Measurements from ENCODE around the gene CLDN22.

CLDN22 gene

GRCh38 chr4:183321516-183321915, 1.4 kb upstream of the CLDN22 start:
- no peak for DNase-seq (ENCODE audit: low spot score)

DNA sequence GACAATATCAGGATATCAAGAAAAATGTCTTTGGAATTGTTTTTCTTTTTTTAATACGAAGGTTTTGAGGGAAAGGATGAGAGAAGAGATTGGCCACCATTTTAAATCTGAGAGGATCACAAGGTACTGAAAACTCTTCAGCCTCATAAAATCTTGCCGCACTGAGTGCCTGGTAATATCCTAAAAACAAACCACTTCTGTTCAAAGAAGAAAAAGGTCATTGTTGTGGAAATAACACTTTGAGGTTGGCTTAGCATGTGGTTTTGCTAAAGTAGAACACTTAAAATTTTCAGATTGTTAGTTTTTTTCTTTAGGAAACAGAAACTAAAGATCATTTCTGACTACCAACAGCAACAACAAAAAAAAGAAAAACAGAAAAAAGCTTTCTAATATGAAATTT, 1.0 kb upstream of the CLDN22 start:
- no peak for DNase-seq (ENCODE audit: low spot score)

- DNase-seq (ENCODE audit: low spot score), result no peak
Measured at GRCh38 chr4:183318656-183319055, 1.4 kb downstream of the CLDN22 start.

DNA sequence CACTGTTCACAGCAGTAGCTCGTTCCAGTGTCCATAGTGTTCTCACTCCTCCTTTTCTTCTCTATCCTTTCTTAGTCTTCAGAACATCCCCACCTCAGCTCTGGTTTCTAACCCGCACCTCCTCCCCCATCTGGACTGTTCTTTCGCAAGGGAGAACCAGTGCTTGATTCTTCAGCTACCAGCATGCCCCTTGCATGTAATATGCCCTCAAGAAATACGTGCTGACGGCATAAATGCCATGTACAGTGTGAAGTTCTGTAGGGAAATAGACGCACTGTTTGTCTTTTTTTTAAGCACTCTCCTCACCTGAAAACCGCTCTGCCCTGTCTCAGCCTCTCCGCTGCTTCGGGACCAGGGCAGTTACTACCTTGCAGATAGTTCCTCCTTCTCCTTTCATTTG, 5.3 kb downstream of the CLDN22 start:
- no peak for DNase-seq (ENCODE audit: low spot score)

- DNase-seq (ENCODE audit: low spot score), result no peak
Measured at GRCh38 chr4:183314336-183314735, 5.7 kb downstream of the CLDN22 start.

DNA sequence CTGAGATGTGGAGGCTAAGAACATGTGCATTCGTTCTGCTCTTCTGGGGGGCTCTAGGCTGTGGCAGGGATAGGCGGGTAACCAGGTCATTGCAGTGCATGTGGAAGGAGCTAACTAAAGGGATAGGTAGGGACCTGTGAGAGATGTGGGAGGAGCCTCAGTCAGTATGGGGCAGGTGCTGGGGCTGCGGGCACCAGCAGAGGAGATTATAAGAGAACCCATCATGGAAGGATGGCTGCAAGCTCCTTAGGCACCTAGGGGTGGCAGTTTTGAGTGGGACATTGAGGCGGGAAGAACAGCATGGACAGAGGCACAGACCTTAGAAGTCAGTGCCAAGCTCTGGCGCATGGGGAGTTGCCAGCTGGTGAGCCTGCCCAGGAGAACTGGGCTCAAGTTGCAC, 7.2 kb downstream of the CLDN22 start:
- no peak for DNase-seq (ENCODE audit: low spot score)

- DNase-seq (ENCODE audit: low spot score), result no peak
Measured at GRCh38 chr4:183306811-183307210, 13.3 kb downstream of the CLDN22 start.

- DNase-seq (ENCODE audit: low spot score), result no peak
Measured at GRCh38 chr4:183304538-183304937, 15.5 kb downstream of the CLDN22 start.

DNA sequence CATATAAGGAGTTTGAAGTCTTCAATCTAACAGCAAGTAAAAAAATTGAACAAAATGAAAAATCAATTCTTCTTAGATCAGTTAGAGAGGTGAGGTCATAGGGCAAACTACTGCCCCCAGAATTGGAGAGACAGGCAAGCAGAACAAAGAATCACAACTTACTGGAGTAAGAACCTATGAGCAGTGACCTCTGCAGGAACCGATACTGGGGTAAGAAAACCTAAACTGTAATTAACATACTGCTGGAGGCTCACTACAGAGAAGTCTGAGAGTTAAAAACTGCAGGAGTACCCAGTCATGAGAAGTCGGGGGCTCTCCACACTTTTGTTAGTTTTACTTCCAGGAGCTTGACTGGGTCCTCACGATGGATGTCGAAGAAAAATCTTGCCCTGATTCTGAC, 16.0 kb downstream of the CLDN22 start:
- DNase-seq (ENCODE audit: low spot score), result no peak

DNA sequence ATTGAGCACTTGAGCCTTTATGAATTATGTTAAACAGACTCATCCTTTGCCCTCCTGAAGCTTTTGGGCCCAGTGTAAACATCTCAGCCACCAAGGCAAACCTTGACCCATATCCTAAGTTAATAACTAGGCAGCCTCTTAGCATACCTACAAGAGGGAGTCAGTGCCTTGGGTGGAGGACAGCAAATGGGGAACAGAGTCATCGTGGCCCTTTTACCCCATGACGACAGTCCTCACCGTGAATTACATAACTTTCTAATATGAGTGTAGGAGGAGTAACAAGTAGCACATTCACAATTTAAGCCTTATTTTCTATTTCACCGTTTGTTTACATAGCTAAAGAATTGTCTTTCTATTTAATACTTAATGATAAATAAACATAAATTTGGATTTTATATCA, 16.8 kb downstream of the CLDN22 start:
- DNase-seq (ENCODE audit: low spot score), result no peak

- no peak for DNase-seq (ENCODE audit: low spot score)
Measured at GRCh38 chr4:183300655-183301054, 19.4 kb downstream of the CLDN22 start.

DNA sequence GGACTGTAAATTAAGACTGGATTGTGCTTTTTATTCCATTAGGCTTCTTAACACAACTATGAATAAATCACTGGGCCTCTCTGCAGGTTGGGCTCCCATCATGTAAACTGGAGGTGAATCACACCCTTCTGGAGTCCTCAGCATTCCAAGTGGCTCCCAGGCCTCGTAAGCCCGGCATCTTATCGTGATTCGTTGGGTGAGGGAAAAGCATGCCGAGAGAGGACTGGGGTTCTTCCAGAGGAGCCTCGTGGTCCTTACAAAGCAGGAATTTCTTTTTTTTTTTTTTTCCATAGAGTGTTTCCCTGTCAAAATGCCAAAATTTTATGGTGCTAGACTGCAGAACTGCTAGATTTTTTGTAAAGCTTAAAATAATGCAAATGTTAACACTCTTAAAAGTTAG, 20.0 kb downstream of the CLDN22 start:
- peak; percentile 13 for DNase-seq (ENCODE audit: low spot score)

- no peak for DNase-seq (ENCODE audit: low spot score)
Measured at GRCh38 chr4:183299464-183299863, 20.6 kb downstream of the CLDN22 start.

GRCh38 chr4:183297675-183298074, 22.4 kb downstream of the CLDN22 start:
- DNase-seq (ENCODE audit: low spot score), result no peak

- DNase-seq (ENCODE audit: low spot score), result peak; percentile 42
Measured at GRCh38 chr4:183295711-183296110, 24.4 kb downstream of the CLDN22 start.

DNA sequence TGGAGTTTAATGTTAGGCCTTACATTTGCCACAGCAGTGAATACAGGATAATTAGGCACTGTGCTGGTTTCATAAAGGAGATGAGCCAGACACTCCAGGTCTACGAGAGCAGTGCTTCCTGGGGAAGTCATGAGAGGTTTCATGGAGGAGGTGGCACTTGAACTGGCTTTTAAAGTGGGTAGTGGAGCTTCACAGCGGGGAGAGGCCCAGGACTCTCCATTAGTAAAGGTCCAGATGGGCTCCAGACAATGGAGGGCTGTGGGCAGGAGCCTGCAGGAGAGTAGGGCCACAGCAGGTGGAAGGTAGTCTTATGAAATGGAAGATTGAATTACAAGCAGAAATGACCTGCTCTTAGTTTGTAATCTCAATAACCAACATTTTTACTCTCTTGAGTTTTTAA, 29.0 kb downstream of the CLDN22 start:
- DNase-seq (ENCODE audit: low spot score), result no peak

- no peak for DNase-seq (ENCODE audit: low spot score)
Measured at GRCh38 chr4:183289688-183290087, 30.4 kb downstream of the CLDN22 start.

DNA sequence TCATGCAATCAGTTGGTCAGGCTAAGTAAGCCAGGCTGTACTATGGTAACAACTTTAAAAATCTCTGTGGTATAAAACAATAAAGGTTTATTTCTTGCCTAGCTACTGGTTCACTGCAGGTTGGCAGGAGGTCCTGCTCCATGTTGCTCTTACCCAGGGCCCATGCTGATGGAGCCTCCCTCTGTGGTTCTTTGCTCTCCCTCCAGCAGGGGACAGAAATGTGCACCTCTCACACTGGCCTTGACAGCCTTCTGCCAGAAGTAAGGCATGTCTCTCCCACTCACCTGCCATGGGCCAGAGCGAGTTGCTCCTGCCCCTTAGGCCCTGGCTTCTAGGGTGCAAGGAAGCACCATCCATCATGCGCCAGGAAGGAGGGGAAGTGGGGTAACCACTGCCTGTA, 31.1 kb downstream of the CLDN22 start:
- no peak for DNase-seq (ENCODE audit: low spot score)

GRCh38 chr4:183287677-183288076, 32.4 kb downstream of the CLDN22 start:
- DNase-seq (ENCODE audit: low spot score), result peak; percentile 78

- DNase-seq (ENCODE audit: low spot score), result peak; percentile 85
Measured at GRCh38 chr4:183287309-183287659, 32.8 kb downstream of the CLDN22 start.

DNA sequence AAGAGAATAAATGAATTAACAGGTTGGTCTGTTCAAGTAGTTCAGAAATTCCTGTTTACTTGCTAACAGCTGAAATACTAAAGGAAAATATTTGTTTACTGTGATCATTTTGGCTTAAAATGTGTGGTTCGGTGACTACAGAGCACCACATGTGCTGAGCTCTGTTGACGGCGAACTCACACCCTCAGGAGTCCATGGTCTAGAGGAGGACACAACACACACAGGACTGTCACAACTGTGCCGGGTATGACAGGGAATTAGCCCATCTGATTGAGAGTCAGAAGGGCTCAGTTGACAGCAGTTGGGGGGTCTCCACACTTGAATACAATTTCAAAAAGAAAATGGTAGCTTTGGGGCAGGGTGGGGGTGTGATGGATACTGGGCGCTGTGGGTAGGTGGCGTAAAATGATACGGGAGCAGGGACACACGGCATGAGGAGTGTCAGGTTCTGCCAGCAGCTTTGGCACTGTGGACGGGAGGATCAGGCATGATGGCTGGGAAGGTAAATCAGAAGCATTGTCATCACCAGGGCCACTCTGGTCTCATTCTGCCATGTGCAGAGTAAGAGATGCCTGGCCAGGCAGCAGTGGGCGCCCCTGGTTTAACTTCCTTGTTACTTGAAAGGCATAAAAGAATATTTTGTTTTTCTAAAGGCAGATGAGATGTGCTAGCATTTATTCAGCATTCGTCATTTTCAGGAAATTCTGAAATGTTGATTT, 33.3 kb downstream of the CLDN22 start:
- no peak for DNase-seq (ENCODE audit: low spot score)

DNA sequence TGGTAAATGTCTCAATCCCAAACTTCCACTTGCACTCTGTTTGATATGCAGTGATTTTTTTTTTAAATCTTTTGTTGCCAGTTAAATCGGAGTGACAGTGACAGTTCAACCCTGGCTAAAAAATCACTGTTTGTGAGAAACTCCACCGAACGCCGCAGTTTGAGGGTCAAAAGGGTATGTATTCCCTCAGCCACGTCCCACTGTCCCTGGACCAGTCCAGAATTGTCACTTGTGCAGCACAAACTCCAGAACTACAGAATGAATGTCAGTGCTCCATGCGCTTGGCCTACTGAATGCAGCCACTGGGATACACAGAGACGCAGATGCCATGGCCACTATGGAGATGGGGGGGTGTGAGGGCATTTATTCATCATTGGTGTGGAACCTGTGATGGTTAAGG, 34.2 kb downstream of the CLDN22 start:
- DNase-seq (ENCODE audit: low spot score), result no peak

DNA sequence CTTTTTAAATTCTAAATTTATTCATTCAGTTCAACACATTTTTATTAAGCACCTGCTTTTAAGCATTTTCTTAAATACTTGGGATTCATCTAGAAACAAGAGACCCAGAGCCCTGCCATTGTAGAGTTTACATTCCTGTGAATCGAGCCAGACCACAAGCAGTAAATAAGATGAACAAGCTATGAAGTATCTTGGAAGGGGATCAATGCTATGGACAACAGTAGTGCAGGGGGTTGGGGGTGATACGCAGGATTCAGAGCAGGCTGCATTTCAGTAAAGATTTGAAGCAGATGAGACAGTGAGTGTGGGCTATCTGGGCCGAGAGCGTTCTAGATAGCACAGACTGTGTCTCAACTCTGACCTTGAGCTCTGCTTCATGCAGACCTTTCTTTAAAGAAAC, 35.1 kb downstream of the CLDN22 start:
- no peak for DNase-seq (ENCODE audit: low spot score)

GRCh38 chr4:183284258-183284785, 35.8 kb downstream of the CLDN22 start:
- no peak for DNase-seq (ENCODE audit: low spot score)

All from kidney tubule cell (primary cell).